GM19395 (cell line): ENCODE measurements around the gene WDR27.
"Not testable (repeated sequence)": the region's sequence is repeated elsewhere in the genome, so short reads cannot be mapped to it uniquely, and the experiment has no call there.

Source experiments
- ATAC-seq: cut with Tn5 transposase; IDR thresholded peaks from one replicate; pipeline ENCODE4 v1.9.1; 2021; ENCODE audit warnings: mild to moderate bottlenecking, moderate library complexity; ENCODE audit not compliant: unreplicated experiment

WDR27 gene

DNA sequence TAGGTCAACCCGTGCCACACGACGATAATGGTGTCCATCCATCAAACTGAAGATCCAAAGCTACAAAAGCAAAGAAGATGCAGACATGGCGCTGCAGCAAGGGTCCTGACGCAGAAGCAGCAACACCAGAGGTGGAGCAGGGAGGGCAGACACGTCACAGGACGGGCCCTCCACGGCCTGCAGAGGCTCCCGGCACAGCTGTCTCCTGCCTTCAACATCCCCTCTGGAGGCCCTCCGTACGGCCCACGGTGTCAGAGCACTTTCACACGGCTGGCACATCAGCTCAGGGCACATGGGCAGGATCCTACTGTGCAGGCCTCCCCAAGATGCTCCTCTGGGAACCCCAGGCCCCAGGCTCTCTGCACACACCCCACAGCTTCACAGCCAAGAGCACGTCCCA, 37.6 kb downstream of the WDR27 start:
- ATAC-seq, result no peak

DNA sequence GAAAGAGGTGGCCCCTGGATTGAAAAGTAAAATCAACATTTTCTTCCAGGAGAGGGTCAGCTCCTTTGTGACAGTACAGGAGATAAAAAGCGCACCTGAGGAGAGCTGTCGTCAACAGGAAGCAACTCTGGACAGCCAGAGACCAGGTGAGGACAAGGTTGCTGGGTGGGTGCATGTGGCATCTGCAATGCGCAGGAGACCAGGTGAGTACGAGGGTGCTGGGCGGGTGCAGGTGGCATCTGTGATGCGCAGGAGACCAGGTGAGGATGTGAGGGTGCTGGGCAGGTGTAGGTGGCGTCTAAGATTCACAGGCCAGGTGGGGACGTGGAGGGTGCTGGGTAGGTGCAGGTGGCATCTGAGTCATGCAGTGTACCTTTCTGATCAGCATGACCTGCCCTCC, 38.4 kb downstream of the WDR27 start:
- no peak for ATAC-seq

DNA sequence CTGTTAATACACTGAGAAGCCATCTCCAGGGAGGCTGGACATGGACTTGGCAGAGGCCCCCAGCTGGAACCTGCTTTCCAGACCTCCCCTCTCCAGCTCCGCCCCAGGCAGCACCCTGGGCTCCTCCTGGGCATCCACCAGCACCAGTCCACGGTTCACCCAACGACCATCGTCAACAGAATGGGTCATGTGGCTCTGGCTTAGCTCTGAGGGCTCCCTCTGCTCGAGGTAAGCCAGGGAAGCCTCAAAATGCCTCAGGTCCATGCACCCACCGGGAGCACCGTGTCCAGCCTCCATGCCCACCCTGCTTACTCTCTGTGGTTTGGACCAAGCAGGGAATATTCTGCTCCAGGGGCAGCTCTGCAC, 40.5 kb downstream of the WDR27 start:
- ATAC-seq, result no peak

GRCh38 chr6:169660751-169661390, 41.0 kb downstream of the WDR27 start:
- no peak for ATAC-seq

GRCh38 chr6:169659820-169660610, 41.8 kb downstream of the WDR27 start:
- no peak for ATAC-seq

GRCh38 chr6:169657284-169657610, 44.6 kb downstream of the WDR27 start:
- no peak for ATAC-seq

GRCh38 chr6:169656546-169657283, 45.1 kb downstream of the WDR27 start:
- ATAC-seq, result no peak

DNA sequence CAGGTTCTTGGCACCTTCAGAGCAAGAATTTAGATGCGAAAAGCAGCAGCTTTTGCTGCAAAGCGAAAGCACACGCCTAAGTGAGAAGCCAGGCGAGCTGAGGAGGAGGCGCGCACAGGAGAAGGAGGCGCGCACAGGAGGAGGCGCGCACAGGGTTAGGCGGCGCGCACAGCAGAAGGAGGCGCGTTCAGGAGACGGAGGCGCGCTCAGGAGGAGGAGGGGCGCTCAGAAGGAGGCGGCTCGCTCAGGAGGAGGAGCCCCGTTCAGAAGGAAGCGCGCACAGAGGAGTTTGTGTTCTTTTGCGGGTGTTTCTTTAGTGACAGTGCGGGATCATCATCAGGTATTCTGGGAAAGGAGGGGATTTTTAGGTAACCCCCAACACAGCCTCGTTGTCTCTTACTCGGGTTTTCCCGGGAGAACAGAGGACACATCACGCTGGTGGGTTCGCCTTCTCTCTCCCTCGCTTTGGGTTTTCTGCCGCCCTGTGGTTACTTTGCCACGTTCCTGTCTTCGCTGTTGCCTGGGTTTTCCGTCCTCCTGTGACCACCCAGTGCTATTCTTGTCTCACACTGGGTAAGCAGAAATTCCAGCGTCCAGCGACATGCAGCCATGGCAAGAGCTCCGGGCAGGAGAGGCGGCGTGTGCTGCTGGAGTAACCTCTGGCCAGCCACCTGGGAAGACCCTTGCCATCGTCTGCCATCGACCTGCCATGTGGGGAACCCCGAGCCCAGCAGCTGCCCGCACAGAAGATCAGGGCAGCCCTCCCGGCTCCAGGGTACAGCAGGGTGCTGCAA, 47.0 kb downstream of the WDR27 start:
- peak; percentile 93 for ATAC-seq

DNA sequence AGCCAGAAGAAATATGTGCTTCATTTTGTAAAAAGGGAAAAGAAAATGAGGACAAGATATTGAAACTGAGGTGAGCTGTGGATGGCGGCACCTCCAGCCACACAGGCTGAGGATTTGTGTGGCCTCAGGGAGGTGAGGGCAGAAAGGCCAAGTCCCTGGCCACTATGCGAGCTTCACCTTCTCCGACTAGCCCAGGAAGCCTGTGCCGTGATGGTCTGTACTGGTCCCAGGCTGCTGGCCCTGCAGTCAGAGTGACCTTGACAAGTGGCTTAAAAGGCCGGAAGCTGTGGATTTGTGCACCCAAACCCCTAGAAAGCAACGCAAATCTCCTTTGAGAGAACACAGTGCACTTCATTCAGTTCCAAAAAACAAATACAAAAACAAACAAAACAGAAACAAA, 48.1 kb downstream of the WDR27 start:
- no peak for ATAC-seq

GRCh38 chr6:169652896-169653295, 48.9 kb downstream of the WDR27 start:
- ATAC-seq, result no peak

GRCh38 chr6:169651498-169651897, 50.3 kb downstream of the WDR27 start:
- ATAC-seq, result no peak

DNA sequence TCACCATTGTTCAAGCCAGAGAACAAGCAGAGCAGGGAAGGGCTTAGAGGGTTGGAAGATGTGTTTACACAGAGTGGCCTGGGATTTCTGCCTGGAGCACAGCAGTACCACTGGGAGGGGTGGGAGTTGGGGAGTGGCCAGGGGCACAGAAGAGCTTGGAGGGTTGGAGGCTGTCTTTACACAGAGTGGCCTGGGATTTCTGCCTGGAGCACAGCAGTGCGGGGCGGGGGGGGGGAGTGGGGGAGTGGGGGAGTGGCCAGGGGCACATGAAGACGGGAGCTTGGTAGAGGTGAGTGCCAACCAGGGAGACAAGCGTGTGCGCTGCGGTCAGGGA, 50.9 kb downstream of the WDR27 start:
- no peak for ATAC-seq

DNA sequence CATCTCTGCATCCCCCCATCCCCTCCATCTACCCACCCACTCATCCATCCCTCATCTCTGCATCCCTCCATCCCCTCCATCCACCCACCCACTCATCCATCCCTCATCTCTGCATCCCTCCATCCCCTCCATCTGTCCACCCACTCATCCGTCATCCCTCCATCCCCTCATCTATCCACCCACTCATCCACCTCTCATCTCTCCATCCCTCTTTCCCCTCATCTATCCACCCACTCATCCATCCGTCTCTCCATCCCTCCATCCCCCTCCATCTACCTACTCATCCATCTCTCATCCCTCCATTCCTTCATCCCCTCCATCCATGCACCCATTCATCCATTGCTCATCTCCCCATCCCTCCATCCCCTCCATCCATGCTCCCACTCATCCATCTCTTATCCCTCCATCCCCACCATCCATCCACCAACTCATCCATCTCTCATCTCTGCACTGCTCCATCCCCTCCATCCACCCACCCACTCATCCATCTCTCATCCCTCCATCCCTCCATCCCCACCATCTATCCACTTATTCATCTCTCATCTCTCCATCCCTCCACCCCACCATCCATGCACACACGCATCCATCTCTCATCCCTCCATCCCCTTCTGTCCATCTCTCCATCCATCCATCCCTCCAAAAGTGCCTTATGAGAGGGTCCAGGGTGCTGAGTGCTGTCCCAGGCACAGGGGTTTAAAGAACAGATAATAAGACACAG, 51.4 kb downstream of the WDR27 start:
- no peak for ATAC-seq

DNA sequence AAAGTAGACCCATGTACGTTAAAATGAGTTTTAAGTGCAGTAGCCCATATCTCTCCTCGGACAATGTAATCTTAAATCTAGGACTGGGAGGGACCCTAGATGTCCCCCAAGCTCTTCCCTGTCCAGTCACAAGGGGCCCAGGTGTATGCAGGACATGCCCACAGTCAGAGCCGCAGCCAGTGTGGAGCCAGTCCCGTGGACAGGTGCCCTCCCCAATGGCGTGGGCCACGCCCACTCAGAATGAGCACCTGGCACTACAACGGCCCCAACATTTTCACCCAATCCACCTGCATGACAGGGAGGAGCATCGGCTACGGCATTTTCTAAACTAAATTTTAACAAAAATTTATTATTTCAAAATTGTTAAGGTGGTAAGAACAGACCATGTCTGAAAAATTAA, 53.2 kb downstream of the WDR27 start:
- no peak for ATAC-seq

DNA sequence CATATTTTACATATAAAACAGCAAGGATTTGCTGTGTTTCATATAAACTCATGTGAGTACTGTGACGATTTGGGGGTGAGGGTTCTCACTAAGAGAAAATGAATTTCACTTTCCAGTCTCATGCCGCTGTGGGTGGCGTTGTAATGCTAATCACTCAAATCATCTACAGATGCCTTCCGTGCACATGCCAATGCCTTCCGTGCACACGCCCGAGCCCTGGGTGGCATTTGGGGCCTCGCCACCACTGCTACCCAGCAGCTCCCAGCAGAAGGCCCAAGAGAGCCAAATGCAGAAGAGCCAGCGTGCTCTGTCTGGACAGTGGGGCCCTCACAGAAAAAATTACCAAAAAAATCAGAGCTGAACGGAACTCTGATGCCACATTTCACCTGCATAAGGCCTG, 53.7 kb downstream of the WDR27 start:
- no peak for ATAC-seq

- no peak for ATAC-seq
These were observed 54.2 kb downstream of the WDR27 start for GRCh38 chr6:169647637-169648036.

GRCh38 chr6:169646906-169647567, 54.8 kb downstream of the WDR27 start:
- no peak for ATAC-seq

DNA sequence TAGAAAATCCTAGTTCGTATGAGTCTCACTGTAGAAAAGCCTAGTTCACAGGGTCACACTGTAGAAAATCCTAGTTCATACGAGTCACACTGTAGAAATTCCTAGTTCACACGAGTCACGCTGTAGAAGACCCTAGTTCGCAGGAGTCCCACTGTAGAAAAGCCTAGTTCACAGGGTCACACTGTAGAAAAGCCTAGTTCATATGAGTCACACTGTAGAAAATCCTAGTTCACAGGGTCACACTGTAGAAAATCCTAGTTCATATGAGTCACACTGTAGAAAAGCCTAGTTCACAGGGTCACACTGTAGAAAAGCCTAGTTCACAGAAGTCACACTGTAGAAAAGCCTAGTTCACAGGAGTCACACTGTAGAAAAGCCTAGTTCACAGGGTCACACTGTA, 56.4 kb downstream of the WDR27 start:
- ATAC-seq, result not testable (repeated sequence)

DNA sequence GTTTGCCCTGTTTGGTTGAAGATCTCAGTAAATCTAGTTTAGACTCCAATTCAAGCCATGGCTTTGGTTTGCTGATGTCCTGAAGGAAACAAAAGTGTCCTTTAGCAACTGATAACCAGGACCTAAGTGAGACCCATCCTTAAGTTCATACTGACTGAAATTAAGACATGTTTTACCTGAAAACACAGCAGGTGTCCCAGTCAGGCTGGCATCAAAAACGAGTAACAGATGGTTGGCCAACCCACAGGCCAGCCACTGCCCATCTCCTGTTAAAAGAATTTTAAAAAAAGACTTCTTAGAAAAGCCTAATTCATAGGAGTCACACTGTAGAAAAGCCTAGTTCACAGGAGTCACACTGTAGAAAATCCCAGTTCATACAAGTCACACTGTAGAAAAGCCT, 58.3 kb downstream of the WDR27 start:
- ATAC-seq, result no peak

- no peak for ATAC-seq
These were observed 59.4 kb downstream of the WDR27 start for GRCh38 chr6:169642455-169642854.
